WTC11 (cell line): ENCODE results near the gene MAP3K21. TPM values are rescaled to one million over a fixed set of nuclear protein-coding genes. Genes with fewer than 3 reads are reported as not detected.

Source experiments
- ATAC-seq: fragments of 200-7000 bp; cut with Tn5 transposase; 2 replicates; pipeline ENCODE4 v1.10.0; 2021; ENCODE audit warnings: mild to moderate bottlenecking, moderate library complexity
- CTCF ChIA-PET: fragments of 300-600 bp; sonication (Branson Sonifier 250); formaldehyde crosslinking; loops from one replicate; lab custom pipeline; 2021; ENCODE audit warnings: antibody characterized with exemption; lab: Charles Lee
- POLR2A ChIA-PET: fragments of 350-600 bp; sonication (Branson Sonifier 250); formaldehyde crosslinking; loops from one replicate; lab custom pipeline; 2021; ENCODE audit warnings: antibody characterized with exemption; lab: Charles Lee
- DNase-seq: peaks from one replicate; pipeline ENCODE4 v3.0.0; 2021; ENCODE audit warnings: low spot score
- H3K27ac Mint-ChIP-seq: 2 replicates; pipeline ENCODE4 v1.8.0; 2021; ENCODE audit warnings: mixed read lengths
- H3K27me3 Mint-ChIP-seq: 2 replicates; pipeline ENCODE4 v1.8.0; 2021; ENCODE audit warnings: low read depth, mild to moderate bottlenecking, moderate library complexity, mixed read lengths
- H3K36me3 Mint-ChIP-seq: 2 replicates; pipeline ENCODE4 v1.8.0; 2021; ENCODE audit warnings: mixed read lengths
- H3K4me1 Mint-ChIP-seq: 2 replicates; pipeline ENCODE4 v1.8.0; 2022; ENCODE audit warnings: mixed read lengths
- H3K4me3 Mint-ChIP-seq: 2 replicates; pipeline ENCODE4 v1.8.0; 2021; ENCODE audit warnings: mild to moderate bottlenecking, moderate library complexity, mixed read lengths
- H3K9me3 Mint-ChIP-seq: 2 replicates; pipeline ENCODE4 v1.8.0; 2021; ENCODE audit warnings: mixed read lengths
- ATF1 ChIP-seq: sonication (generic); formaldehyde crosslinking; IDR thresholded peaks from 2 replicates; pipeline ENCODE4 v1.8.1; 2023; ENCODE audit warnings: mild to moderate bottlenecking, moderate library complexity, missing genetic modification reagents
- CREB1 ChIP-seq: sonication (generic); formaldehyde crosslinking; IDR thresholded peaks from 2 replicates; pipeline ENCODE4 v1.8.0; 2023; ENCODE audit warnings: mild to moderate bottlenecking, missing genetic modification reagents
- FOXJ3 ChIP-seq: sonication (generic); formaldehyde crosslinking; IDR thresholded peaks from 2 replicates; pipeline ENCODE4 v1.9.0; 2021; ENCODE audit warnings: missing genetic modification reagents, mild to moderate bottlenecking, borderline replicate concordance
- FOXP1 ChIP-seq: sonication (generic); formaldehyde crosslinking; IDR thresholded peaks from 2 replicates; pipeline ENCODE4 v1.8.0; 2022; ENCODE audit warnings: missing genetic modification reagents, mild to moderate bottlenecking, moderate library complexity, borderline replicate concordance
- GABPB1 ChIP-seq: sonication (generic); formaldehyde crosslinking; IDR thresholded peaks from 2 replicates; pipeline ENCODE4 v1.8.1; 2023; ENCODE audit warnings: mild to moderate bottlenecking, missing genetic modification reagents
- GTF2I ChIP-seq: fragments of 250-450 bp; sonication (Bioruptor Pico); conservative IDR thresholded peaks from 2 replicates; pipeline ENCODE4 v1.4.0; 2021; ENCODE audit warnings: mild to moderate bottlenecking
- JAZF1 ChIP-seq: fragments of 250-450 bp; sonication (Bioruptor Pico); IDR thresholded peaks from 2 replicates; pipeline ENCODE4 v1.9.0; 2021; ENCODE audit warnings: moderate library complexity, mild to moderate bottlenecking, inconsistent platforms
- MYBL2 ChIP-seq: sonication (generic); formaldehyde crosslinking; IDR thresholded peaks from 2 replicates; pipeline ENCODE4 v1.8.1; 2023; ENCODE audit warnings: mild to moderate bottlenecking, moderate library complexity, missing genetic modification reagents
- PRRX2 ChIP-seq: fragments of 250-450 bp; sonication (Bioruptor Pico); IDR thresholded peaks from 2 replicates; pipeline ENCODE4 v1.8.0; 2021; ENCODE audit warnings: mild to moderate bottlenecking
- ZBTB21 ChIP-seq: sonication (generic); formaldehyde crosslinking; IDR thresholded peaks from 2 replicates; pipeline ENCODE4 v1.8.1; 2023; ENCODE audit warnings: mild to moderate bottlenecking, missing genetic modification reagents, borderline replicate concordance
- ZNF138 ChIP-seq: sonication (generic); formaldehyde crosslinking; conservative IDR thresholded peaks from 2 replicates; pipeline ENCODE4 v1.8.1; 2022; ENCODE audit warnings: mild to moderate bottlenecking, moderate library complexity, missing genetic modification reagents
- ZNF317 ChIP-seq: sonication (generic); formaldehyde crosslinking; IDR thresholded peaks from 2 replicates; pipeline ENCODE4 v1.8.1; 2023; ENCODE audit warnings: low read depth, mild to moderate bottlenecking, moderate library complexity, missing genetic modification reagents, borderline replicate concordance
- ZNF416 ChIP-seq: fragments of 250-450 bp; sonication (Bioruptor Pico); IDR thresholded peaks from 2 replicates; pipeline ENCODE4 v1.9.0; 2021; ENCODE audit warnings: mild to moderate bottlenecking, inconsistent platforms
- total RNA-seq: library from RNA; stranded (reverse); gene quantifications from 3 replicates; pipeline ENCODE4 v1.2.3, GENCODE V29; 2021
- TF ChIP-seq, protein P1 (sequence below): sonication (generic); formaldehyde crosslinking; IDR thresholded peaks from 2 replicates; pipeline ENCODE4 v1.8.0; 2022; ENCODE audit warnings: mild to moderate bottlenecking, missing genetic modification reagents
- TF ChIP-seq, protein P2 (sequence below): sonication (generic); formaldehyde crosslinking; IDR thresholded peaks from 2 replicates; pipeline ENCODE4 v1.8.1; 2023; ENCODE audit warnings: mild to moderate bottlenecking, missing genetic modification reagents, moderate library complexity
- TF ChIP-seq, protein P3 (sequence below): sonication (generic); formaldehyde crosslinking; conservative IDR thresholded peaks from 2 replicates; pipeline ENCODE4 v1.8.1; 2023; ENCODE audit warnings: mild to moderate bottlenecking, low read depth, missing genetic modification reagents, moderate library complexity
- TF ChIP-seq, protein P4 (sequence below): fragments of 250-450 bp; sonication (Bioruptor Pico); conservative IDR thresholded peaks from 2 replicates; pipeline ENCODE4 v1.9.0; 2021; ENCODE audit warnings: mild to moderate bottlenecking
- TF ChIP-seq, protein P5 (sequence below): sonication (generic); formaldehyde crosslinking; IDR thresholded peaks from 2 replicates; pipeline ENCODE4 v1.8.1; 2023; ENCODE audit warnings: mild to moderate bottlenecking, missing genetic modification reagents, borderline replicate concordance
- TF ChIP-seq, protein P6 (sequence below): fragments of 200-600 bp; IDR thresholded peaks from 2 replicates; pipeline ENCODE4 v1.8.0; 2022; ENCODE audit warnings: antibody characterized with exemption

The MAP3K21 gene
- total RNA-seq, 1 experiment from 2014 or later: 24.0 TPM

DNA sequence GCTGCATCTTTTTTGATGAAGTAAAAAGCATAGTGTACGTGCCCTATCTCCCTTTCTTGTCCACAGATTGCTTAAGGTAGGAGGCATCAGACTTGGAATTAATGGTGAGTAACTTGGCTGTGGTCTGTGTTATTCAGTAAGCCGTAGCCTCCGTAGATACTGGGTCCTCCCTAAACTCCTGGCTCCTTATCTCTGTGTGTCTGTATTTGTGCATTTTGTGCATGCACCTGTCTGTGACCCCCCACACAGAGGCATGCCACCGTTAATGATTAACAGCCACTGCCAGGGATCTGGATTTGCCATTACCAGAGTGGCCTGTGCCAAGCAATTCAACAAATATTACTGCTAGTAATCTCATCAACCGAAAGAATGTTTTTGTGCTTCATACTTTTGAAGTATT lies 31.9 kb downstream of the MAP3K21 start:
- Mint-ChIP-seq H3K9me3 (no peaks in the 10 kb centered on the region), H3K36me3 (peaks cover 34% of the 10 kb centered on the region), H3K27ac (no peak overlapping the region), H3K4me3 (no peak overlapping the region), H3K27me3 (no peaks in the 10 kb centered on the region), H3K4me1 (peaks cover 20% of the 10 kb centered on the region)
- DNase-seq: no peak
- ChIA-PET CTCF (no interaction called here), POLR2A (interaction anchor here (0.5 kb wide), 1 partner anchor 13 kb away, joined by 3 read pairs; no protein-coding TSS in a partner anchor)
- TF ChIP-seq ATF1: no peak
- no peak for ATAC-seq

DNA sequence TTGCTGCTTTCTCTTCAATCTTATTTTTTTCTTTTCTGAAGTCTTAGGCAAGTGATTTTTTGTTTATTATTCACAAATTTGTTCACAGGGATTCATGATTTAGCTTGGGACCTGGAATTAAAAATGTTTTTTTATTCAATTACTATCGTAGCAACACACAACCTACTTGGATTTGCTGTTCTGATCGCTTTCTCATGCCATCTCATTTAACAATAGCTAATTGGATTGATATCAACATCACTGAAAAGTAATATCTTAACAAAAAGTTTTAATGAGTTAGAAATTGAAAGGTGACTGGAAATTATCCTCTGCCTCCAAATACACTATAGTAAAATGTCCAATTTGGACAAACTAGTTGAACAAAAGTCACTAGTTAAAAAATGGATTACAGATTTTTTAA lies 32.4 kb downstream of the MAP3K21 start:
- POLR2A ChIA-PET: interaction anchor here (0.5 kb wide), 1 partner anchor 13 kb away, joined by 3 read pairs; no protein-coding TSS in a partner anchor
- Mint-ChIP-seq H3K4me1 (peaks cover 25% of the 10 kb centered on the region), H3K4me3 (no peak overlapping the region), H3K9me3 (no peaks in the 10 kb centered on the region), H3K27me3 (no peaks in the 10 kb centered on the region), H3K27ac (no peak overlapping the region), H3K36me3 (peaks cover 29% of the 10 kb centered on the region)
- DNase-seq (no peak), ATAC-seq (no peak)
- no peak for TF ChIP-seq ZNF416 (CRISPR knock-in tag)
- CTCF ChIA-PET: no interaction called here

DNA sequence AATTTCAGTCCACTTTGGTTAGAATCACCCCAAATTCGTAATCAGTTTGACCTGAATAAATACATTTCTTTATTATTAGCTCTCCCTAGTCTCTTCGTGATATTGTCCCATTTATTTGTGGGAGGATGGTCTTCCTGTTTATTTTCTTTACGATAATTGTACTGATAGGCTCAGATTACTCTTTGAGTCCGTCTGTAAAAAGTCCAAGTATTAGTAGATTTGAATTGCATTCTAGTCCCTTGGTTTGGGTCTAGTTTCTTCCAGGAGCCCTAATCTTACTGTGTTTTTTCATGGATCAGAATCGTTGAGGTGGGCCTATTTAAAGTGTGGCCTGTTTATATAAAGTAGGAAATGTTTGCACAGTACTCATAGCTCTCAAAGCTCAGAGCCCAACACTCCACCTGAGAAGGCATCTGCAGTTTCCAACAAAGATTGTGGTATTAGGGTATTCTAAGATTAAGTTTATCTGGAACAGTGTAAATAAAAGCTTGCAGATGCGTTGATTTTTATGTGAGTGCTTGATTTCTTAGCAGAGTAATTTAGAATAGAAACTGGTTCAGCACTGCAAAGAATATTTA lies 33.1 kb downstream of the MAP3K21 start:
- Mint-ChIP-seq H3K9me3 (no peaks in the 10 kb centered on the region), H3K36me3 (peaks cover 26% of the 10 kb centered on the region), H3K4me3 (no peak overlapping the region), H3K27me3 (no peaks in the 10 kb centered on the region), H3K27ac (peak overlapping the region; percentile 91; the same call in 1 of the 2 replicates), H3K4me1 (peaks cover 32% of the 10 kb centered on the region)
- ATAC-seq (no peak), DNase-seq (no peak)
- no peak for TF ChIP-seq ZNF138 (CRISPR knock-in tag)
- no peak for TF ChIP-seq CREB1 (CRISPR knock-in tag)
- TF ChIP-seq, protein P1, sequence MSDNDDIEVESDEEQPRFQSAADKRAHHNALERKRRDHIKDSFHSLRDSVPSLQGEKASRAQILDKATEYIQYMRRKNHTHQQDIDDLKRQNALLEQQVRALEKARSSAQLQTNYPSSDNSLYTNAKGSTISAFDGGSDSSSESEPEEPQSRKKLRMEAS (CRISPR knock-in tag): no peak
- TF ChIP-seq PRRX2 (CRISPR knock-in tag): no peak
- TF ChIP-seq, protein P2, sequence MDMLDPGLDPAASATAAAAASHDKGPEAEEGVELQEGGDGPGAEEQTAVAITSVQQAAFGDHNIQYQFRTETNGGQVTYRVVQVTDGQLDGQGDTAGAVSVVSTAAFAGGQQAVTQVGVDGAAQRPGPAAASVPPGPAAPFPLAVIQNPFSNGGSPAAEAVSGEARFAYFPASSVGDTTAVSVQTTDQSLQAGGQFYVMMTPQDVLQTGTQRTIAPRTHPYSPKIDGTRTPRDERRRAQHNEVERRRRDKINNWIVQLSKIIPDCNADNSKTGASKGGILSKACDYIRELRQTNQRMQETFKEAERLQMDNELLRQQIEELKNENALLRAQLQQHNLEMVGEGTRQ: no peak
- no peak for TF ChIP-seq GABPB1 (CRISPR knock-in tag)
- TF ChIP-seq, protein P3, sequence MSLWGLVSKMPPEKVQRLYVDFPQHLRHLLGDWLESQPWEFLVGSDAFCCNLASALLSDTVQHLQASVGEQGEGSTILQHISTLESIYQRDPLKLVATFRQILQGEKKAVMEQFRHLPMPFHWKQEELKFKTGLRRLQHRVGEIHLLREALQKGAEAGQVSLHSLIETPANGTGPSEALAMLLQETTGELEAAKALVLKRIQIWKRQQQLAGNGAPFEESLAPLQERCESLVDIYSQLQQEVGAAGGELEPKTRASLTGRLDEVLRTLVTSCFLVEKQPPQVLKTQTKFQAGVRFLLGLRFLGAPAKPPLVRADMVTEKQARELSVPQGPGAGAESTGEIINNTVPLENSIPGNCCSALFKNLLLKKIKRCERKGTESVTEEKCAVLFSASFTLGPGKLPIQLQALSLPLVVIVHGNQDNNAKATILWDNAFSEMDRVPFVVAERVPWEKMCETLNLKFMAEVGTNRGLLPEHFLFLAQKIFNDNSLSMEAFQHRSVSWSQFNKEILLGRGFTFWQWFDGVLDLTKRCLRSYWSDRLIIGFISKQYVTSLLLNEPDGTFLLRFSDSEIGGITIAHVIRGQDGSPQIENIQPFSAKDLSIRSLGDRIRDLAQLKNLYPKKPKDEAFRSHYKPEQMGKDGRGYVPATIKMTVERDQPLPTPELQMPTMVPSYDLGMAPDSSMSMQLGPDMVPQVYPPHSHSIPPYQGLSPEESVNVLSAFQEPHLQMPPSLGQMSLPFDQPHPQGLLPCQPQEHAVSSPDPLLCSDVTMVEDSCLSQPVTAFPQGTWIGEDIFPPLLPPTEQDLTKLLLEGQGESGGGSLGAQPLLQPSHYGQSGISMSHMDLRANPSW (CRISPR knock-in tag): no peak
- no peak for TF ChIP-seq ZNF317 (CRISPR knock-in tag)
- TF ChIP-seq, protein P4, sequence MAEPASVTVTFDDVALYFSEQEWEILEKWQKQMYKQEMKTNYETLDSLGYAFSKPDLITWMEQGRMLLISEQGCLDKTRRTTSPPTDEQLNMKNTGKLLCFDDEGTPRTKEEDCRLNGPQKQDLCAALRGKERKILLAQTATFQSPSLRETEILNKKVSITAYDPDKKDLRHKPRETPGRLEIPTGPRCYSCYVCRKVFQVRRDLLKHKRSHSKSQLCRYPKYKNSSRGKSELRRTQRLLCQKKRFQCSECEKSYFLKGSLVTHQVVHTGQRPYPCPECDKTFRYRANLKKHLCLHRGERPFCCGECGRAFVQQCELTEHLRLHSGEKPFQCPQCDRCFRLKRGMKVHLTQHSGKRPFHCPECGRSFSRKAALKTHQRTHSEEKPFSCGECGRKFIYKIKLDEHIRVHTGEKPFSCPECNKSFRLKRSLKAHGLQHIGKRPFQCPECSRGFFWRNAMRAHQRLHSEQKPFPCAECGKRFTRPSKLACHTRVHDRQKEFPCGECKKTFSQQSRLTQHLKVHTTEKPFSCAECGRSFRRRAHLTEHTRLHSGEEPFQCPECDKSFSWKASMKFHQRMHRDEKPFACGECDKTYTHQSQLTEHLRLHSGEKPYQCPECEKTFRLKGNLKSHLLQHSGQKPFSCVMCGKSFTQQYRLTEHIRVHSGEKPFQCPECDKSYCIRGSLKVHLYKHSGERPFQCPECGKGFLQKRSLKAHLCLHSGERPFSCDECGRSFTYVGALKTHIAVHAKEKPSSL: no peak
- TF ChIP-seq, protein P5, sequence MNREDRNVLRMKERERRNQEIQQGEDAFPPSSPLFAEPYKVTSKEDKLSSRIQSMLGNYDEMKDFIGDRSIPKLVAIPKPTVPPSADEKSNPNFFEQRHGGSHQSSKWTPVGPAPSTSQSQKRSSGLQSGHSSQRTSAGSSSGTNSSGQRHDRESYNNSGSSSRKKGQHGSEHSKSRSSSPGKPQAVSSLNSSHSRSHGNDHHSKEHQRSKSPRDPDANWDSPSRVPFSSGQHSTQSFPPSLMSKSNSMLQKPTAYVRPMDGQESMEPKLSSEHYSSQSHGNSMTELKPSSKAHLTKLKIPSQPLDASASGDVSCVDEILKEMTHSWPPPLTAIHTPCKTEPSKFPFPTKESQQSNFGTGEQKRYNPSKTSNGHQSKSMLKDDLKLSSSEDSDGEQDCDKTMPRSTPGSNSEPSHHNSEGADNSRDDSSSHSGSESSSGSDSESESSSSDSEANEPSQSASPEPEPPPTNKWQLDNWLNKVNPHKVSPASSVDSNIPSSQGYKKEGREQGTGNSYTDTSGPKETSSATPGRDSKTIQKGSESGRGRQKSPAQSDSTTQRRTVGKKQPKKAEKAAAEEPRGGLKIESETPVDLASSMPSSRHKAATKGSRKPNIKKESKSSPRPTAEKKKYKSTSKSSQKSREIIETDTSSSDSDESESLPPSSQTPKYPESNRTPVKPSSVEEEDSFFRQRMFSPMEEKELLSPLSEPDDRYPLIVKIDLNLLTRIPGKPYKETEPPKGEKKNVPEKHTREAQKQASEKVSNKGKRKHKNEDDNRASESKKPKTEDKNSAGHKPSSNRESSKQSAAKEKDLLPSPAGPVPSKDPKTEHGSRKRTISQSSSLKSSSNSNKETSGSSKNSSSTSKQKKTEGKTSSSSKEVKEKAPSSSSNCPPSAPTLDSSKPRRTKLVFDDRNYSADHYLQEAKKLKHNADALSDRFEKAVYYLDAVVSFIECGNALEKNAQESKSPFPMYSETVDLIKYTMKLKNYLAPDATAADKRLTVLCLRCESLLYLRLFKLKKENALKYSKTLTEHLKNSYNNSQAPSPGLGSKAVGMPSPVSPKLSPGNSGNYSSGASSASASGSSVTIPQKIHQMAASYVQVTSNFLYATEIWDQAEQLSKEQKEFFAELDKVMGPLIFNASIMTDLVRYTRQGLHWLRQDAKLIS (CRISPR knock-in tag): no peak
- TF ChIP-seq GTF2I (CRISPR knock-in tag): no peak
- TF ChIP-seq, protein P6, sequence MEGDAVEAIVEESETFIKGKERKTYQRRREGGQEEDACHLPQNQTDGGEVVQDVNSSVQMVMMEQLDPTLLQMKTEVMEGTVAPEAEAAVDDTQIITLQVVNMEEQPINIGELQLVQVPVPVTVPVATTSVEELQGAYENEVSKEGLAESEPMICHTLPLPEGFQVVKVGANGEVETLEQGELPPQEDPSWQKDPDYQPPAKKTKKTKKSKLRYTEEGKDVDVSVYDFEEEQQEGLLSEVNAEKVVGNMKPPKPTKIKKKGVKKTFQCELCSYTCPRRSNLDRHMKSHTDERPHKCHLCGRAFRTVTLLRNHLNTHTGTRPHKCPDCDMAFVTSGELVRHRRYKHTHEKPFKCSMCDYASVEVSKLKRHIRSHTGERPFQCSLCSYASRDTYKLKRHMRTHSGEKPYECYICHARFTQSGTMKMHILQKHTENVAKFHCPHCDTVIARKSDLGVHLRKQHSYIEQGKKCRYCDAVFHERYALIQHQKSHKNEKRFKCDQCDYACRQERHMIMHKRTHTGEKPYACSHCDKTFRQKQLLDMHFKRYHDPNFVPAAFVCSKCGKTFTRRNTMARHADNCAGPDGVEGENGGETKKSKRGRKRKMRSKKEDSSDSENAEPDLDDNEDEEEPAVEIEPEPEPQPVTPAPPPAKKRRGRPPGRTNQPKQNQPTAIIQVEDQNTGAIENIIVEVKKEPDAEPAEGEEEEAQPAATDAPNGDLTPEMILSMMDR: no peak
- no peak for TF ChIP-seq MYBL2 (CRISPR knock-in tag)
- no peak for TF ChIP-seq FOXP1 (CRISPR knock-in tag)
- TF ChIP-seq ATF1: no peak
- TF ChIP-seq ZBTB21: no peak
- TF ChIP-seq FOXJ3: no peak
- no peak for TF ChIP-seq JAZF1 (CRISPR knock-in tag)
- CTCF ChIA-PET: no interaction called here
- POLR2A ChIA-PET: no interaction called here
